Liver (tissue), 9 donors: Measurements from ENCODE around the gene ANO10. TPM values are rescaled to one million over a fixed set of nuclear protein-coding genes. Genes with fewer than 3 reads are reported as not detected.

Experiments
- DNase-seq: peaks from one replicate; pipeline ENCODE4 v3.0.0-alpha.2; 2017; ENCODE audit warnings: low spot score
- H3K27ac ChIP-seq, 2 donors: one replicate each; pipeline ENCODE4 v1.7.0; 2013; ENCODE audit warnings: inconsistent platforms in 2 of 2, low read length in 2 of 2, control low read depth in 1 of 2, low read depth in 1 of 2, mild to moderate bottlenecking in 1 of 2
- H3K27me3 ChIP-seq, 4 donors: one replicate each; pipeline versions ENCODE4 v1.6.1 to v1.7.0; 2013; ENCODE audit warnings: low read length in 3 of 4, inconsistent platforms in 1 of 4, mild to moderate bottlenecking in 1 of 4, moderate library complexity in 1 of 4; ENCODE audit not compliant: control insufficient read depth in 4 of 4, insufficient read depth in 4 of 4
- H3K36me3 ChIP-seq, 4 donors: one replicate each; pipeline versions ENCODE4 v1.6.1 to v1.7.0; 2013; ENCODE audit warnings: low read length in 3 of 4, mild to moderate bottlenecking in 3 of 4, low read depth in 1 of 4, moderate library complexity in 1 of 4; ENCODE audit not compliant: control insufficient read depth in 4 of 4, insufficient read depth in 3 of 4
- H3K4me1 ChIP-seq, 4 donors: one replicate each; pipeline versions ENCODE4 v1.6.1 to v1.7.0; 2013; ENCODE audit warnings: low read length in 3 of 4, mild to moderate bottlenecking in 3 of 4, moderate library complexity in 1 of 4; ENCODE audit not compliant: control insufficient read depth in 4 of 4, insufficient read depth in 4 of 4
- H3K4me3 ChIP-seq, 3 donors: one replicate each; pipeline versions ENCODE4 v1.6.1 to v1.7.0; 2013; ENCODE audit warnings: low read length in 3 of 3, control low read depth in 1 of 3, low read depth in 1 of 3, mild to moderate bottlenecking in 1 of 3
- H3K9ac ChIP-seq, 2 donors: one replicate each; pipeline ENCODE4 v1.7.0; 2013; ENCODE audit warnings: low read length in 2 of 2, mild to moderate bottlenecking in 2 of 2, moderate library complexity in 2 of 2, control low read depth in 1 of 2, low read depth in 1 of 2
- H3K9me3 ChIP-seq, 4 donors: one replicate each; pipeline versions ENCODE4 v1.6.1 to v1.7.0; 2013; ENCODE audit warnings: low read length in 3 of 4; ENCODE audit not compliant: control insufficient read depth in 4 of 4
- ATF3 ChIP-seq: IDR thresholded peaks from 2 replicates; pipeline ENCODE4 v1.6.1; 2016; ENCODE audit warnings: antibody characterized with exemption
- EGR1 ChIP-seq, 2 donors: IDR thresholded peaks; 2 replicates each; pipeline ENCODE4 v1.6.1; 2016 to 2018; ENCODE audit warnings: antibody characterized with exemption in 2 of 2, low read depth in 2 of 2
- FOXA1 ChIP-seq: IDR thresholded peaks from 2 replicates; pipeline ENCODE4 v1.6.1; 2016; ENCODE audit warnings: antibody characterized with exemption
- FOXA2 ChIP-seq: IDR thresholded peaks from 2 replicates; pipeline ENCODE4 v1.6.1; 2016; ENCODE audit warnings: antibody characterized with exemption
- GABPA ChIP-seq, 2 donors: IDR thresholded peaks in 1 of 2; conservative IDR thresholded peaks in 1 of 2; 2 replicates each; pipeline ENCODE4 v1.6.1; 2016; ENCODE audit warnings: antibody characterized with exemption in 2 of 2, mild to moderate bottlenecking in 1 of 2, moderate library complexity in 1 of 2
- HNF4A ChIP-seq, 2 donors: conservative IDR thresholded peaks; 2 replicates each; pipeline ENCODE4 v1.6.1; 2016; ENCODE audit warnings: antibody characterized with exemption in 2 of 2, mild to moderate bottlenecking in 2 of 2
- HNF4G ChIP-seq: IDR thresholded peaks from 2 replicates; pipeline ENCODE4 v1.6.1; 2016; ENCODE audit warnings: antibody characterized with exemption
- JUND ChIP-seq, 2 donors: IDR thresholded peaks; 2 replicates each; pipeline ENCODE4 v1.6.1; 2016; ENCODE audit warnings: antibody characterized with exemption in 2 of 2
- MAX ChIP-seq: IDR thresholded peaks from 2 replicates; pipeline ENCODE4 v1.6.1; 2016; ENCODE audit warnings: antibody characterized with exemption
- NR2F2 ChIP-seq: IDR thresholded peaks from 2 replicates; pipeline ENCODE4 v1.6.1; 2016; ENCODE audit warnings: antibody characterized with exemption
- RAD21 ChIP-seq, 2 donors: IDR thresholded peaks; 2 replicates each; pipeline ENCODE4 v1.6.1; 2016; ENCODE audit warnings: antibody characterized with exemption in 2 of 2, mild to moderate bottlenecking in 2 of 2
- REST ChIP-seq: IDR thresholded peaks from 2 replicates; pipeline ENCODE4 v1.6.1; 2016; ENCODE audit warnings: antibody characterized with exemption, mild to moderate bottlenecking
- RXRA ChIP-seq, 2 donors: IDR thresholded peaks; 2 replicates each; pipeline ENCODE4 v1.6.1; 2017 to 2018; ENCODE audit warnings: antibody characterized with exemption in 2 of 2, mild to moderate bottlenecking in 1 of 2
- SP1 ChIP-seq: IDR thresholded peaks from 2 replicates; pipeline ENCODE4 v1.6.1; 2018; ENCODE audit warnings: antibody characterized with exemption, mild to moderate bottlenecking
- TAF1 ChIP-seq: conservative IDR thresholded peaks from 2 replicates; pipeline ENCODE4 v1.6.1; 2016; ENCODE audit warnings: antibody characterized with exemption, mild to moderate bottlenecking
- YY1 ChIP-seq: IDR thresholded peaks from 2 replicates; pipeline ENCODE4 v1.6.1; 2016; ENCODE audit warnings: antibody characterized with exemption, mild to moderate bottlenecking
- ZBTB33 ChIP-seq: IDR thresholded peaks from 2 replicates; pipeline ENCODE4 v1.6.1; 2016; ENCODE audit warnings: antibody characterized with exemption
- WGBS: extraction: QIAGEN DNeasy Blood & Tissue Kit; methylation state at CpG from one replicate; pipeline ENCODE4 v1.1.7; 2013; 5-methylcytosine and 5-hydroxymethylcytosine counted together
- polyA plus RNA-seq, 2 donors: library from polyadenylated mRNA; stranded (reverse) in 1 of 2; unstranded in 1 of 2; fragments of 200-250 nt in 1 of 2; fragments of >200 nt in 1 of 2; fragmentation: Nextera tagmentation in 1 of 2; extraction: Ambion mirVana in 1 of 2; gene quantifications; one replicate each; pipeline versions ENCODE4 v1.2.1 to v1.2.3, GENCODE V29; 2013 to 2015
- total RNA-seq, 2 donors: library from RNA; depleted of rRNA; stranded (reverse); fragments of >200 nt; gene quantifications; one replicate each; pipeline ENCODE4 v1.2.3, GENCODE V29; 2014
- TF ChIP-seq, protein P1 (sequence below): fragments of 150-350 bp; IDR thresholded peaks from 2 replicates; pipeline ENCODE4 v1.5.1; 2017; ENCODE audit warnings: improper control_type of control experiment, low read depth, low read length; ENCODE audit not compliant: missing input control
- donor health status: healthy.
- donor health status: healthy.
- donor health status: healthy.
- donor health status: healthy.
- donor health status: healthy.

ANO10 gene
- total and polyA plus RNA-seq, 4 donors, result 5.6 to 8.7 (median 6.8) TPM

DNA sequence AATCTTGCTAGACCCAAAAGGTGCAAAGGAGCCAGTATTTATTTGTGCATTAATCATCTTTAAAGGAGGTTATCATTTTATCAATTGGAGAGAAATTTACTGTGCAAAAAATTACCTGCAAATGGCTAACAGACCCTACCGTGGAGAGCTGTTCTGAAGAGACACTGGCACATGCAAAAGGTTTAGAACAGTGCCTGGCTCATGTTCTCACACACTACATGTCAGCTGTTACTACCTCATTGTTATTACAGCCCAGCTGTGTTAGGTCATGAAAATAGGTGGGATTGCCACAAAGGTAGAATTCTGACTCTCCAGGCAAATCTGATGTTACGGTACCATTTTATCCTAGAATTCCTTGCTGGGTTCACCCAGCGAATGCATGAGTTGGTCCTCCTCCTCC lies 198.2 kb downstream of the ANO10 start:
- H3K27ac ChIP-seq, result no peak overlapping the region

More for the DNA sequence above, 198.2 kb downstream of the ANO10 start:
- peaks cover 0 to 3% (median 0%) of the 10 kb centered on the region in 4 donors for H3K9me3 ChIP-seq
- no peaks in the 10 kb centered on the region for H3K27me3 ChIP-seq
- no peak overlapping the region for H3K9ac ChIP-seq
- no peaks in the 10 kb centered on the region for H3K4me1 ChIP-seq
- no peak for DNase-seq
- 62% methylated on average over 3 of the region's 3 CpGs for WGBS
- H3K4me3 ChIP-seq, result no peak overlapping the region
- H3K36me3 ChIP-seq, result no peaks in the 10 kb centered on the region
- TF ChIP-seq JUND (IDR thresholded peaks at IDR 0.05) (no peak), REST (no peak), RAD21 (IDR thresholded peaks at IDR 0.05) (no peak), HNF4A (conservative IDR thresholded peaks at IDR 0.05) (no peak), FOXA2 (no peak), ATF3 (no peak), SP1 (no peak), NR2F2 (no peak), RXRA (IDR thresholded peaks at IDR 0.05) (no peak), HNF4G (no peak), YY1 (no peak), MAX (no peak), GABPA (IDR thresholded peaks at IDR 0.05 in 1 of 2, conservative IDR thresholded peaks at IDR 0.05 in 1 of 2) (no peak), ZBTB33 (no peak), TAF1 (no peak), FOXA1 (no peak), EGR1 (IDR thresholded peaks at IDR 0.05; ENCODE audit: low read depth in 2 of 2) (no peak)
- TF ChIP-seq, protein P1, sequence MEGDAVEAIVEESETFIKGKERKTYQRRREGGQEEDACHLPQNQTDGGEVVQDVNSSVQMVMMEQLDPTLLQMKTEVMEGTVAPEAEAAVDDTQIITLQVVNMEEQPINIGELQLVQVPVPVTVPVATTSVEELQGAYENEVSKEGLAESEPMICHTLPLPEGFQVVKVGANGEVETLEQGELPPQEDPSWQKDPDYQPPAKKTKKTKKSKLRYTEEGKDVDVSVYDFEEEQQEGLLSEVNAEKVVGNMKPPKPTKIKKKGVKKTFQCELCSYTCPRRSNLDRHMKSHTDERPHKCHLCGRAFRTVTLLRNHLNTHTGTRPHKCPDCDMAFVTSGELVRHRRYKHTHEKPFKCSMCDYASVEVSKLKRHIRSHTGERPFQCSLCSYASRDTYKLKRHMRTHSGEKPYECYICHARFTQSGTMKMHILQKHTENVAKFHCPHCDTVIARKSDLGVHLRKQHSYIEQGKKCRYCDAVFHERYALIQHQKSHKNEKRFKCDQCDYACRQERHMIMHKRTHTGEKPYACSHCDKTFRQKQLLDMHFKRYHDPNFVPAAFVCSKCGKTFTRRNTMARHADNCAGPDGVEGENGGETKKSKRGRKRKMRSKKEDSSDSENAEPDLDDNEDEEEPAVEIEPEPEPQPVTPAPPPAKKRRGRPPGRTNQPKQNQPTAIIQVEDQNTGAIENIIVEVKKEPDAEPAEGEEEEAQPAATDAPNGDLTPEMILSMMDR, result no peak
